Stimulated activated CD4-positive, alpha-beta T cell treated with anti-CD3 and anti-CD28 coated beads, Interleukin-12 subunit alpha, Interleukin-12 subunit beta, amount 100 ng/mL, for 48 hours (primary cell): Measurements from ENCODE around the gene MGME1.
"Not testable (repeated sequence)": the region's sequence is repeated elsewhere in the genome, so short reads cannot be mapped to it uniquely, and the experiment has no call there.

ENCODE experiments used
- DNase-seq, 3 donors: peaks; one replicate each; pipeline ENCODE4 v3.0.0-alpha.2; 2020; ENCODE audit warnings: low read depth in 2 of 3, low spot score in 1 of 3

MGME1 gene

GRCh38 chr20:18018100-18018499 lies 49.3 kb downstream of the MGME1 start:
- DNase-seq: no peak

GRCh38 chr20:18019068-18019467 lies 50.2 kb downstream of the MGME1 start:
- no peak for DNase-seq

DNA sequence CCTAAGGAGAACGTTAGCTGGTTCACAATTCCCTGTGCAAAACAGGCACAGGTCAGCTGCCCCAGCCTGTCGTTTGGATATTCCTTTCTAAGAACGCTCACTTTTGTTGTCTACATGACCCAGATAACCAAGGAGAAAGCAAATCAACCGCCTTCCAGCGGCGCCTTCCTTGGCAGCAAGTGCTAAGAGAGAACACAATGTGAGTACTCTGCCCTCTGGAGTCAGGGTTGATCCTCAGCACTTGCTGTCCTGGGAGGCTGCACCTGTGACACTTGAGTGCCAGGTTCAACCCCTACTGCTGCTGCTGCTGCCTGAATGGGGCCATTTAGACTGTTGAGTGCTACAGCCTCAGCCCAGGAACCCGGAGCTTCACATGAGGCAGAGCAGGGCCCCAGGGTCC lies 52.1 kb downstream of the MGME1 start:
- DNase-seq: no peak

DNA sequence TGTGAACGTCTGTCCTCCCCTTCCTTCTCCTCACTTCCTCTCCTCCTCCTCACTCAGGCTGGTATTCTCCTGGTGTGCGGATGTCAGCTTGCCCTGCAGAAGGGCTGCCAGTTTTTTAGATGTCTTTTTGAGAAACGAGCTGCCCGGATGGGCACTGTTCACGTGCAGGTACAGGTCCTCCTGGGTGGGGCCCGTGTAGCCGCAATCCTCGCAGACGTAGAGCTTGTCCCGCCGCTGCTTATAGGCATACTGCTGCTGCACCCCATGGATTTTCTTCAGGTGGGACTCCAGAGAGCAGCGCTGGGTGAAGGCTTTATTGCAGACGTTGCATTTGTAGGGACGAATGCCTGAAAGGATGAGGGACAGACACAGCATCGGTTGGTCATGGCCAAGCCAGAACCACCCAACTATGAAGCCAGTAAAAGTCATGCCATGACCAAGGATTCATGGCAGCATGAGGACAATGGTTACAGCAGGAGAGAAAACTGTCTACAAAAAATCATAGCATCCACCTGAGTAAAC lies 55.8 kb downstream of the MGME1 start:
- no peak for DNase-seq

DNA sequence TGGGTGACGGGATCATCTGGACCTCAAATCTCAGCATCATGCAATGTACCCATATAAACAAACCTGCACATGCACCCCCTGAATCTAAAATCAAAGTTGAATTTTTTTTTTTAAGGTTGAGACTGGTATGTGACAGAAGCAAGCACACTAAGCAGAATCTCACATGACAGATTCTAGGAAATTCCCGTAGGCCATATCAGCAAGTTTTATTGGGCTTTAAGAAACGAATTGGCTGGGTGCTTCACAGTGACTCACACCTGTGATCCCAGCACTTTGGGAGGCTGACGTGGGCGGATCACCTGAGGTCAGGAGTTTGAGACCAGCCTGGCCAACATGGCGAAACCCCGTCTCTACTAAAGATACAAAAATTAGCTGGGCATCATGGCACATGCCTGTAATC lies 58.2 kb downstream of the MGME1 start:
- not testable (repeated sequence) for DNase-seq

- no peak for DNase-seq
Measured at GRCh38 chr20:18030020-18030419, 61.2 kb downstream of the MGME1 start.

DNA sequence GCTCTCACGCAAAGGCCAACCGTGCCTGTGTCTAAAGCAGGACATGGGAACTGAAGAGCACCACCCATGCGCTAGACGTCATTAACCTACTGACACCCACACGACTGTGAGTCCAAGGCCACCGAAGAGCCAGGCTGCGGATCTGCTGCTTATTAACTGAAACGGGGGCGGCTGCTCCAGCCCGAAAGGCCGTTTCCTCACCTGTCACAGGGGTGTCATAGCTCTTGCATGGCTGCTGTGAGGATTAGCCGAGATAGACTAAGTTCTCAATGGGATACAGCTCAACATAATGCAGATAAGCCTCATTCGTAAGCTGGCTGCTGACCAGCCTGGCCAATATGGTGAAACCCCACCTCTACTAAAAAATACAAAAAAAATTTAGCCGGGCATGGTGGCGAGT lies 62.2 kb downstream of the MGME1 start:
- no peak for DNase-seq

DNA sequence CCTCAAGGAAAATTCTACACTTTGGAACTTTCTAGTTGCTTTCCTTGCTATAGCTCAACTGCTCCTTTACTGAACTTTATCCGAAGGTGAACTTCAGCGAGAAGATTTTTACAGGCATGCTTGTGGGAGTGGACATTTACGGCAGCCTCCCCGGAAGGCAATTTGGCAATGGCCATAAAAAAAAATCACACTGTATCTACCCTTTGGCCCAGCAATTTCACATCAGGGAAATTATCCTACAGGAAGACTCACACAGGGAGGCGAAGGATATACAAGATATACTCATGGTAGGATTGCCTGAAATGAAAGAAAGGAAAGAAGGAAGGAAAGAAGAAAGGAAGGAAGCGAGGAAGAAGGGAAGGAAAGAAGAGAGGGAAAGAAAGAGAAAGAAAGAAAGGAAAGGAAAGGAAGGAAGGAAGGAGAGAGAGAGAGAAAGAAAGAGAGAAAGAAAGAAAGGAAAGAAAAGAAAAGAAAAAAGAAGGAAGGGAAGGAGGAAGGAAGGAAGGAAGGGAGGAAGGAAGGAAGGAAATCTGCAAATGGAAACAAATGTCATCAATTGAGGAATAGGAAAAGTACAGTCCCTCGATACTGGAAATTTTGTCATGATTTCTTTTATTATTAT lies 63.2 kb downstream of the MGME1 start:
- DNase-seq: no peak

- DNase-seq: no peak
Measured at GRCh38 chr20:18032977-18033892, 64.4 kb downstream of the MGME1 start.

DNA sequence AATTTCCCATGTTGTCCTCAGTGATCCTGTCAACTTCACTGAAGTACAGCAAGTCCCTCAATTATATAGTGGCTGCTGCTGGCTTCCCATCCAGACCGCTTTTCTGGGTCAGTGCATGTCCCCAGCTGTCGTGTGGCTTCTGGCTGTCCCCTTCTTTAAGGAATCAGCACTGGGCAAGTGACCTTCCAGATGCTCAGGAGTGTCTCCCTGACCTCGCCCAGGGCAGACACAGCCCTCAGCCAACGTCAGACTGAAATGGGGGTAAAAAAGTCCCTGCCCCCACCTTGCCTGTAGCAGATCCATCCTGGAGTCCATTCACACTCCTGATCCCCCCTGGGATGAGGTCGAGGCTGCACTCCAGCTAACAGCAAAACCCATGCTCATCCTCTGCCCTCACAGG lies 65.2 kb downstream of the MGME1 start:
- no peak for DNase-seq

DNA sequence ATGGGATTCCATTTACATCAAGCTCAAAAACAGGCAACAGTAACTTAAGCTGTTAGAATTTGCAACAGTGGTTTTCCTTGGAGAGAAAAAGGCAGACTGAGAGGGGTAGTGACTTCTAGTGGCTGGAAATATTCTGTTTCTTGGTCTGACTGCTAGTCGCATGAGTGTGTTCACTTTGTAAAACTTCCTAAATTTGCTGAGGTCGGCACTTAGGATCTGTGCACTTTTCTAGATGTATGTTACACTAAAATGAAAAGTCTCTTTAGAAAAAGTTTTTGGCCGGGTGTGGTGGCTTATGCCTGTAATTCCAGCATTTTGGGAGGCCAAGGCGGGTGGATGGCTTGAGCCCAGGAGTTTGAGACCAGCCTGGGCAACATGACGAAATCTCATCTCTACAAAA lies 70.2 kb downstream of the MGME1 start:
- no peak for DNase-seq
